OCI-LY1 (cell line): ENCODE results near the gene GUCY1B1.

Experiments
- EZH2 ChIP-seq: fragments of 200-600 bp; sonication (generic), shearing (Covaris generic); IDR thresholded peaks from 2 replicates; pipeline ENCODE4 v1.8.0; 2017; ENCODE audit warnings: borderline replicate concordance, mixed run types, mild to moderate bottlenecking, antibody characterized with exemption, low read length, moderate library complexity, mixed read lengths
- TF ChIP-seq, protein P1 (sequence below): fragments of 200-600 bp; sonication (generic), shearing (Covaris generic); IDR thresholded peaks from 2 replicates; pipeline ENCODE4 v1.5.1; 2017; ENCODE audit warnings: mild to moderate bottlenecking, antibody characterized with exemption, low read length, moderate library complexity, mixed read lengths

DNA sequence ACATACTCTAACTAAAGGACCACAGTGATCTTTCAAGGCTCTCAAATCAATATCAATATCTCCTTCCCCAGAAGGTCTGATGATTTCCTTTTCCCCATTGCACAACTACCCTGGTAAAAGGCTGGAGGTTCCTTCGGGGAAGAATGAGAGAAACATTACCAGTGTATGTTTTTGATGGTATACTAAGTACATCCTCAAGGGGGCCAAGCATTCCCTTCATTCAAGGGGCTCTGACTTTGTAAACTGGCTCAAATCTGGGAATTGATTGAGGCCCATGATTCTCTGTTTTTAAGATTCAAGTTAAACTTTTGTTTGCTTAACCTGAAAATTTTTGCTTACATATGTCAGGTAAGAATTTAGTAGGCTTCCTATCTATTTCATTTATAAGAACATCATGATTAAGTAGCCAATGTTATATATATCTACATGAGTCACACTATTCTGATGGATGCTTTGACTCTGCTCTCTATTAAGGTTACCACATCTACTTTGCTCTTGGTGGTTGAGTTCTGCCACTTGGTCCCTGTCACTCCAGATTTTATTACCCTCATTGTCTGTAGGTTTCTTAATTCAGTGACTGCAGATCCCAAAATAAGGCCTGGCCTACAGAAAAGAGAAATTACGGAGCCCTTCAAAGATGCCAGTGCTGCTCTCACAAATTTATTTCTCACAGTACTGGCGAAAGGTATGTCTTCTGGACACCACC lies 16.4 kb upstream of the GUCY1B1 start:
- TF ChIP-seq, protein P1, sequence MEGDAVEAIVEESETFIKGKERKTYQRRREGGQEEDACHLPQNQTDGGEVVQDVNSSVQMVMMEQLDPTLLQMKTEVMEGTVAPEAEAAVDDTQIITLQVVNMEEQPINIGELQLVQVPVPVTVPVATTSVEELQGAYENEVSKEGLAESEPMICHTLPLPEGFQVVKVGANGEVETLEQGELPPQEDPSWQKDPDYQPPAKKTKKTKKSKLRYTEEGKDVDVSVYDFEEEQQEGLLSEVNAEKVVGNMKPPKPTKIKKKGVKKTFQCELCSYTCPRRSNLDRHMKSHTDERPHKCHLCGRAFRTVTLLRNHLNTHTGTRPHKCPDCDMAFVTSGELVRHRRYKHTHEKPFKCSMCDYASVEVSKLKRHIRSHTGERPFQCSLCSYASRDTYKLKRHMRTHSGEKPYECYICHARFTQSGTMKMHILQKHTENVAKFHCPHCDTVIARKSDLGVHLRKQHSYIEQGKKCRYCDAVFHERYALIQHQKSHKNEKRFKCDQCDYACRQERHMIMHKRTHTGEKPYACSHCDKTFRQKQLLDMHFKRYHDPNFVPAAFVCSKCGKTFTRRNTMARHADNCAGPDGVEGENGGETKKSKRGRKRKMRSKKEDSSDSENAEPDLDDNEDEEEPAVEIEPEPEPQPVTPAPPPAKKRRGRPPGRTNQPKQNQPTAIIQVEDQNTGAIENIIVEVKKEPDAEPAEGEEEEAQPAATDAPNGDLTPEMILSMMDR = no peak; the same call in 1 of the 2 replicates
- no peak for TF ChIP-seq EZH2
